HepG2 (cell line): ENCODE data around the gene POU6F1. TPM values are rescaled to one million over a fixed set of nuclear protein-coding genes. Genes with fewer than 3 reads are reported as not detected.
A peak's percentile ranks its signal among the peaks of the same experiment; 100 is the strongest.

ENCODE experiments used
- ATAC-seq: fragments of 200-7000 bp; cut with Tn5 transposase; 3 replicates; pipeline ENCODE4 v1.9.1; 2020; ENCODE audit warnings: mild to moderate bottlenecking, moderate library complexity
- BruUV-seq: library from RNA; stranded (reverse); fragments of 400-500 nt; replicated peaks from 2 replicates; lab custom pipeline; 2021; lab: Mats Ljungman, UMichigan
- CTCF ChIA-PET: fragments of 300-600 bp; formaldehyde crosslinking; extraction: SDS; loops from one replicate; lab custom pipeline; 2021; ENCODE audit warnings: low total read pairs, inconsistent platforms, low intra/inter-chr PET ratio; lab: Yijun Ruan, JAX
- POLR2A ChIA-PET: fragments of 350-600 bp; sonication (Branson Sonifier 250); formaldehyde crosslinking; loops from one replicate; lab custom pipeline; 2020; ENCODE audit warnings: antibody characterized with exemption, inconsistent platforms; lab: Yijun Ruan, JAX
- DNase-seq: peaks from one replicate; pipeline ENCODE4 v3.0.0-alpha.2; 2015; ENCODE audit warnings: low spot score
- FAIRE-seq: peaks from 3 replicates; lab custom pipeline; 2011; peaks lifted over from hg19 to GRCh38; lab: Jason Lieb, UNC
- H2AFZ ChIP-seq: one replicate; pipeline ENCODE4 v1.6.1; 2011; ENCODE audit warnings: low read length, inconsistent platforms
- H3K27ac ChIP-seq: fragments of 300-600 bp; 3 replicates; pipeline ENCODE4 v1.8.0; 2011; ENCODE audit warnings: mixed run types, mild to moderate bottlenecking, mixed read lengths, low read length, inconsistent platforms; ENCODE audit not compliant: insufficient read depth; ENCODE audit errors: extremely low read length
- H3K27me3 ChIP-seq, 2 experiments: fragments of 200-600 bp in 1 of 2; 2 replicates in 1 of 2; 3 replicates in 1 of 2; pipeline versions ENCODE4 v1.6.0 to v1.8.0; 2011; ENCODE audit warnings: low read length in 2 of 2, mild to moderate bottlenecking in 2 of 2, moderate library complexity in 2 of 2, inconsistent platforms in 1 of 2; ENCODE audit not compliant: insufficient read depth in 2 of 2, control insufficient read depth in 1 of 2
- H3K36me3 ChIP-seq, 2 experiments: fragments of 200-600 bp in 1 of 2; replicated peaks in 1 of 2; 2 replicates in 1 of 2; 3 replicates in 1 of 2; pipeline versions ENCODE4 v1.5.1 to v1.8.0; 2011; ENCODE audit warnings: low read length in 2 of 2, inconsistent platforms in 1 of 2; ENCODE audit not compliant: insufficient read depth in 2 of 2, control insufficient read depth in 1 of 2
- H3K4me1 ChIP-seq: 2 replicates; pipeline ENCODE4 v1.5.1; 2012; ENCODE audit warnings: low read length, inconsistent platforms; ENCODE audit not compliant: insufficient read depth
- H3K4me2 ChIP-seq: 2 replicates; pipeline ENCODE4 v1.6.0; 2011; ENCODE audit warnings: low read depth, low read length, inconsistent platforms
- H3K4me3 ChIP-seq, 3 experiments: fragments of 200-600 bp in 1 of 3; sonication (generic), shearing (Covaris generic) in 1 of 3; replicated peaks in 1 of 3; 2 replicates each; pipeline ENCODE4 v1.5.1; 2011 to 2016; ENCODE audit warnings: low read length in 3 of 3, inconsistent platforms in 2 of 3, low read depth in 2 of 3, mild to moderate bottlenecking in 2 of 3, control low read depth in 1 of 3, mixed read lengths in 1 of 3; ENCODE audit not compliant: insufficient read depth in 1 of 3
- H3K79me2 ChIP-seq: one replicate; pipeline ENCODE4 v1.6.1; 2011; ENCODE audit warnings: low read length, inconsistent platforms; ENCODE audit not compliant: insufficient read depth
- H3K9ac ChIP-seq: 2 replicates; pipeline ENCODE4 v1.6.0; 2011; ENCODE audit warnings: mild to moderate bottlenecking, low read depth, low read length, inconsistent platforms; ENCODE audit not compliant: insufficient read depth
- H3K9me3 ChIP-seq: 2 replicates; pipeline ENCODE4 v1.5.1; 2012; ENCODE audit warnings: mild to moderate bottlenecking, low read length
- H4K20me1 ChIP-seq: 2 replicates; pipeline ENCODE4 v1.6.0; 2011; ENCODE audit warnings: inconsistent platforms, mild to moderate bottlenecking, low read length, moderate library complexity; ENCODE audit not compliant: insufficient read depth
- ARID3A ChIP-seq: IDR thresholded peaks from 2 replicates; pipeline ENCODE4 v1.6.1; 2012; ENCODE audit warnings: low read depth, low read length, improper control_type of control experiment
- ATF7 ChIP-seq, 2 experiments: fragments of 450-650 bp in 1 of 2; sonication (generic) in 1 of 2; formaldehyde crosslinking in 1 of 2; IDR thresholded peaks; 2 replicates each; pipeline versions ENCODE4 v1.4.0 to v1.6.1; 2016 to 2020; ENCODE audit warnings: antibody characterized with exemption in 1 of 2, mild to moderate bottlenecking in 1 of 2, missing genetic modification reagents in 1 of 2
- CREB1 ChIP-seq, 2 experiments: fragments of 450-650 bp in 1 of 2; IDR thresholded peaks; 2 replicates each; pipeline ENCODE4 v1.6.1; 2016 to 2017; ENCODE audit warnings: control low read depth in 1 of 2, mild to moderate bottlenecking in 1 of 2, missing compliant biosample characterization in 1 of 2, missing genetic modification characterization in 1 of 2
- EP300 ChIP-seq, 3 experiments: sonication (generic) in 1 of 3; formaldehyde crosslinking in 1 of 3; IDR thresholded peaks; 2 replicates each; pipeline versions ENCODE4 v1.5.1 to v1.6.1; 2011 to 2020; ENCODE audit warnings: low read depth in 2 of 3, low read length in 2 of 3, borderline replicate concordance in 1 of 3, improper control_type of control experiment in 1 of 3, mild to moderate bottlenecking in 1 of 3, missing genetic modification reagents in 1 of 3, moderate library complexity in 1 of 3
- RFXAP ChIP-seq: sonication (generic); formaldehyde crosslinking; IDR thresholded peaks from 2 replicates; pipeline ENCODE4 v1.4.0; 2020; ENCODE audit warnings: missing genetic modification reagents, borderline replicate concordance
- TOE1 ChIP-seq: sonication (generic); formaldehyde crosslinking; IDR thresholded peaks from 2 replicates; pipeline ENCODE4 v1.4.0; 2020; ENCODE audit warnings: mild to moderate bottlenecking, missing genetic modification reagents
- ZNF672 ChIP-seq: sonication (generic); formaldehyde crosslinking; IDR thresholded peaks from 2 replicates; pipeline ENCODE4 v1.8.1; 2022; ENCODE audit warnings: missing genetic modification reagents
- WGBS: methylation state at CpG from one replicate; pipeline ENCODE4 v1.1.6; 2017; ENCODE audit warnings: low lambda C conversion rate; 5-methylcytosine and 5-hydroxymethylcytosine counted together
- in situ Hi-C: cut with HindIII; loops from 2 replicates; pipeline ENCODE4 v1.10.0; 2017; ENCODE audit warnings: low pct_unique_long_range_greater_than_20kb; ENCODE audit not compliant: extremely low pct_ligation_motif_present
- intact Hi-C: fragments of 100-400 bp; cut with micrococcal nuclease; formaldehyde crosslinking; loops from one replicate; pipeline ENCODE4 v1.10.0; 2022; ENCODE audit not compliant: unreplicated experiment
- polyA plus RNA-seq, 8 experiments: library from polyadenylated mRNA; depleted of rRNA in 3 of 8; stranded (reverse) in 7 of 8; unstranded in 1 of 8; fragments of >200 nt; fragmentation: Illumina TruSeq in 4 of 8; extraction: Trizol in 4 of 8; gene quantifications; 2 replicates each; pipeline versions ENCODE4 v1.2.1 to v1.2.3, GENCODE V29; 2011 to 2016; ENCODE audit warnings: low read depth in 4 of 8, missing spikeins in 1 of 8, mixed read lengths in 1 of 8; ENCODE audit not compliant: insufficient read depth in 1 of 8
- total RNA-seq, 5 experiments: library from RNA; depleted of rRNA; stranded (reverse); fragments of >200 nt; fragmentation: Illumina TruSeq; extraction: Trizol; gene quantifications; 2 replicates each; pipeline ENCODE4 v1.2.3, GENCODE V29; 2016; ENCODE audit warnings: low read depth in 1 of 5

Gene POU6F1
- total and polyA plus RNA-seq, 2 of the 13 experiments (the other 11 are each of a cell fraction or from before 2014, with no cell fraction given): 0.48 to 0.51 TPM

- no peak overlapping the region for H3K4me3 ChIP-seq
- FAIRE-seq: no peak
- WGBS: 59% methylated on average over 12 of the region's 14 CpGs
- no peaks in the 10 kb centered on the region for H3K9me3 ChIP-seq
- no TSS peak for BruUV-seq
- no peak overlapping the region for H3K9ac ChIP-seq
- no peak for DNase-seq
- H3K4me2 ChIP-seq: no peak overlapping the region
- no peaks in the 10 kb centered on the region for H3K79me2 ChIP-seq
- no peaks in the 10 kb centered on the region for H3K36me3 ChIP-seq
- peaks cover 35% of the 10 kb centered on the region for H3K4me1 ChIP-seq
- in situ Hi-C loops: no loop called here
- TF ChIP-seq ZNF672 (CRISPR knock-in tag) (no peak), ATF7 (IDR thresholded peaks at IDR 0.05) (peak; percentile 59; the same call in 1 of the 2 replicates), ATF7 (CRISPR knock-in tag; IDR thresholded peaks at IDR 0.05) (no peak), CREB1 (IDR thresholded peaks at IDR 0.05) (peak; percentile 91), CREB1 (CRISPR knock-in tag; IDR thresholded peaks at IDR 0.05) (no peak), ARID3A (no peak), EP300 (IDR thresholded peaks at IDR 0.05; ENCODE audit: low read depth in 2 of 2, low read length in 2 of 2) (no peak), EP300 (CRISPR knock-in tag; IDR thresholded peaks at IDR 0.05; ENCODE audit: borderline replicate concordance) (no peak), RFXAP (CRISPR knock-in tag) (no peak), TOE1 (CRISPR knock-in tag) (no peak)
- H3K27ac ChIP-seq: no peak overlapping the region
- ChIA-PET CTCF (no interaction called here), POLR2A (no interaction called here)
- no peaks in the 10 kb centered on the region for H4K20me1 ChIP-seq
- H3K27me3 ChIP-seq: peaks cover 0 to 14% of the 10 kb centered on the region in 2 experiments; a peak in 2 of 5 replicates
- no peak overlapping the region for H2AFZ ChIP-seq
- no peak for ATAC-seq
- intact Hi-C loops: no loop called here
These were observed 28.0 kb downstream of the POU6F1 start for GRCh38 chr12:51189790-51190355.
